DND-41 (cell line): Measurements from ENCODE around the gene SETDB2.

Experiments used
- ATAC-seq: fragments of 200-7000 bp; cut with Tn5 transposase; 3 replicates; pipeline ENCODE4 v1.9.1; 2021; ENCODE audit warnings: low read depth; ENCODE audit not compliant: insufficient read depth
- DNase-seq: peaks from one replicate; pipeline ENCODE4 v3.0.0-alpha.2; 2020
- H2AFZ ChIP-seq: 2 replicates; pipeline ENCODE4 v1.6.0; 2012; ENCODE audit warnings: low read depth, low read length
- H3K27ac ChIP-seq: 2 replicates; pipeline ENCODE4 v1.5.1; 2012; ENCODE audit warnings: low read length, inconsistent platforms
- H3K27me3 ChIP-seq: fragments of 200-600 bp; sonication (generic); 2 replicates; pipeline ENCODE4 v1.6.0; 2012; ENCODE audit warnings: low read length, mild to moderate bottlenecking, inconsistent platforms; ENCODE audit not compliant: insufficient read depth, poor library complexity
- H3K36me3 ChIP-seq: 2 replicates; pipeline ENCODE4 v1.5.1; 2012; ENCODE audit warnings: low read length, inconsistent platforms; ENCODE audit not compliant: insufficient read depth
- H3K4me1 ChIP-seq: 2 replicates; pipeline ENCODE4 v1.5.1; 2012; ENCODE audit warnings: mild to moderate bottlenecking, low read length; ENCODE audit not compliant: insufficient read depth
- H3K4me2 ChIP-seq: 2 replicates; pipeline ENCODE4 v1.6.0; 2012; ENCODE audit warnings: mild to moderate bottlenecking, moderate library complexity, low read length, inconsistent platforms; ENCODE audit not compliant: insufficient read depth
- H3K4me3 ChIP-seq, 2 experiments: fragments of 200-600 bp in 1 of 2; shearing (Covaris generic) in 1 of 2; 2 replicates each; pipeline ENCODE4 v1.5.1; 2012 to 2016; ENCODE audit warnings: inconsistent platforms in 2 of 2, low read length in 2 of 2, mild to moderate bottlenecking in 2 of 2, low read depth in 1 of 2, moderate library complexity in 1 of 2
- H3K79me2 ChIP-seq: 2 replicates; pipeline ENCODE4 v1.6.0; 2012; ENCODE audit warnings: low read length, inconsistent platforms; ENCODE audit not compliant: insufficient read depth
- H3K9ac ChIP-seq: 2 replicates; pipeline ENCODE4 v1.6.0; 2012; ENCODE audit warnings: low read depth, mild to moderate bottlenecking, inconsistent platforms, low read length, moderate library complexity
- H3K9me3 ChIP-seq: 2 replicates; pipeline ENCODE4 v1.5.1; 2012; ENCODE audit warnings: low read length, moderate library complexity, mild to moderate bottlenecking, inconsistent platforms; ENCODE audit not compliant: insufficient read depth, severe bottlenecking
- H4K20me1 ChIP-seq: 2 replicates; pipeline ENCODE4 v1.6.0; 2012; ENCODE audit warnings: low read length; ENCODE audit not compliant: insufficient read depth
- EZH2 ChIP-seq: IDR thresholded peaks from 3 replicates; pipeline ENCODE4 v1.6.1; 2012; ENCODE audit warnings: borderline replicate concordance, low read depth, mild to moderate bottlenecking, moderate library complexity, low read length, inconsistent platforms; ENCODE audit not compliant: severe bottlenecking
- TF ChIP-seq, protein P1 (sequence below): IDR thresholded peaks from 2 replicates; pipeline ENCODE4 v1.5.1; 2012; ENCODE audit warnings: borderline replicate concordance, low read length, moderate library complexity, mild to moderate bottlenecking; ENCODE audit not compliant: poor library complexity, severe bottlenecking; ENCODE audit errors: extremely low read depth

Gene SETDB2

DNA sequence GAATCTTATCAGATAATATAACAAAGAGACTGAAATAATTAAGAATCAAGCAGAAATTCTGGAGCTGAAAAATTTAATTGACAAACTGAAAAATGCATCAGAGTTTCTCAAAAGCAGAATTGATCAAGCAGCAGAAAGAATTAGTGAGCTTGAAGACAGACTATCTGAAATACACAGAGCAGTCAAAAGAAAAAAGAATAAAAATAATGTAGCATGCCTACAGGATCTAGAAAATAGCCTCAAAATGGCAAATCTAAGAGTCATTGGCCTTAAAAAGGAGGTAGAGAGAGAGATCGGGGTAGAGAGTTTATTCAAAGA, 39.4 kb upstream of the SETDB2 start:
- H4K20me1 ChIP-seq = no peaks in the 10 kb centered on the region
- H3K4me3 ChIP-seq = no peak overlapping the region
- DNase-seq = no peak
- H2AFZ ChIP-seq = no peak overlapping the region
- H3K9ac ChIP-seq = no peak overlapping the region
- no peak overlapping the region for H3K4me2 ChIP-seq
- no peak for TF ChIP-seq EZH2
- TF ChIP-seq, protein P1, sequence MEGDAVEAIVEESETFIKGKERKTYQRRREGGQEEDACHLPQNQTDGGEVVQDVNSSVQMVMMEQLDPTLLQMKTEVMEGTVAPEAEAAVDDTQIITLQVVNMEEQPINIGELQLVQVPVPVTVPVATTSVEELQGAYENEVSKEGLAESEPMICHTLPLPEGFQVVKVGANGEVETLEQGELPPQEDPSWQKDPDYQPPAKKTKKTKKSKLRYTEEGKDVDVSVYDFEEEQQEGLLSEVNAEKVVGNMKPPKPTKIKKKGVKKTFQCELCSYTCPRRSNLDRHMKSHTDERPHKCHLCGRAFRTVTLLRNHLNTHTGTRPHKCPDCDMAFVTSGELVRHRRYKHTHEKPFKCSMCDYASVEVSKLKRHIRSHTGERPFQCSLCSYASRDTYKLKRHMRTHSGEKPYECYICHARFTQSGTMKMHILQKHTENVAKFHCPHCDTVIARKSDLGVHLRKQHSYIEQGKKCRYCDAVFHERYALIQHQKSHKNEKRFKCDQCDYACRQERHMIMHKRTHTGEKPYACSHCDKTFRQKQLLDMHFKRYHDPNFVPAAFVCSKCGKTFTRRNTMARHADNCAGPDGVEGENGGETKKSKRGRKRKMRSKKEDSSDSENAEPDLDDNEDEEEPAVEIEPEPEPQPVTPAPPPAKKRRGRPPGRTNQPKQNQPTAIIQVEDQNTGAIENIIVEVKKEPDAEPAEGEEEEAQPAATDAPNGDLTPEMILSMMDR = no peak
- no peaks in the 10 kb centered on the region for H3K4me1 ChIP-seq
- no peaks in the 10 kb centered on the region for H3K79me2 ChIP-seq
- H3K27me3 ChIP-seq = no peaks in the 10 kb centered on the region
- ATAC-seq = no peak
- H3K9me3 ChIP-seq = no peaks in the 10 kb centered on the region
- no peaks in the 10 kb centered on the region for H3K36me3 ChIP-seq
- no peak overlapping the region for H3K27ac ChIP-seq

DNA sequence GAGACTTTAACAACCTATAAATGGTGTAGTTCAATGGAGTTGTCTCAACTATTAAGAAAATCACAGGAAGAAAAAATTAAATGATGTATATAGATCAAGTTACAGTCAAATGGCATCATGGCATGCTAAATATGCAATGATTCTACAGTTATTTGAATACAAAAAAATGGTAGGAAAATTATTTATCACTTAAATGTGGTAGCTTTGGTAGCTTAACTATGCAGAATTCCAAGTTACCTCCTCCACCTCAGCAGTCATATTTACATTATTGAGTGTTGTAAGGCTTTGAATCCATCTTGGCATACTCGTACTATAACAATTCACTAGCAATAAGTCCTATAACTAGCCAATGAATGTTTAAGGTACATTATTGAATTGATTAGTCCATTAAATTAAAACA, 37.0 kb upstream of the SETDB2 start:
- H3K4me1 ChIP-seq = no peaks in the 10 kb centered on the region
- no peak overlapping the region for H3K4me2 ChIP-seq
- H2AFZ ChIP-seq = no peak overlapping the region
- H3K9ac ChIP-seq = no peak overlapping the region
- no peaks in the 10 kb centered on the region for H4K20me1 ChIP-seq
- no peak for TF ChIP-seq EZH2
- TF ChIP-seq, protein P1 = no peak
- no peak overlapping the region for H3K4me3 ChIP-seq
- no peaks in the 10 kb centered on the region for H3K36me3 ChIP-seq
- H3K27me3 ChIP-seq = no peaks in the 10 kb centered on the region
- DNase-seq = no peak
- H3K27ac ChIP-seq = no peak overlapping the region
- no peak for ATAC-seq
- no peaks in the 10 kb centered on the region for H3K9me3 ChIP-seq
- H3K79me2 ChIP-seq = no peaks in the 10 kb centered on the region

DNA sequence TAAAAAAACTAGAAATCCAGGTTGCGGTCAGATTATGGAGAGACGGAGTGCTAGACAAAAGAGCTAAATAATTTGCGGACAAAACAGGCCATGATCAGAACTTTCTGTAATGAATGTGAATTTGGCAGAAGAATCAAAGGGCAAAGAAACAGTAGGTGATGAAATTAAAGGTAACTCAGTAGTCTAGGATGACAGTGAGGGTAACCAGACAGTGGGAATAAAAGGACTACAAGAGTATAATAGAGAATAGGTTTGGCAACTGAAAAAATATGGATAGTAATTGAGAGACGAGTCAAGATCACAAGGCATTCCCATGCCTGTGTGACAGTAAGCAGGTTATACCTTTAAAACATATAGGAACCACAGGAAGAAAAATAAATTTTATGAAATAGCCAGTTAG, 36.1 kb upstream of the SETDB2 start:
- no peak for TF ChIP-seq EZH2
- TF ChIP-seq, protein P1 = no peak
- Histone ChIP-seq H3K27me3 (no peaks in the 10 kb centered on the region), H3K36me3 (no peaks in the 10 kb centered on the region), H3K79me2 (no peaks in the 10 kb centered on the region), H3K4me2 (no peak overlapping the region), H3K27ac (no peak overlapping the region), H3K4me1 (no peaks in the 10 kb centered on the region), H4K20me1 (no peaks in the 10 kb centered on the region), H3K4me3 (no peak overlapping the region), H2AFZ (no peak overlapping the region), H3K9ac (no peak overlapping the region), H3K9me3 (no peaks in the 10 kb centered on the region)
- DNase-seq (no peak), ATAC-seq (no peak)

DNA sequence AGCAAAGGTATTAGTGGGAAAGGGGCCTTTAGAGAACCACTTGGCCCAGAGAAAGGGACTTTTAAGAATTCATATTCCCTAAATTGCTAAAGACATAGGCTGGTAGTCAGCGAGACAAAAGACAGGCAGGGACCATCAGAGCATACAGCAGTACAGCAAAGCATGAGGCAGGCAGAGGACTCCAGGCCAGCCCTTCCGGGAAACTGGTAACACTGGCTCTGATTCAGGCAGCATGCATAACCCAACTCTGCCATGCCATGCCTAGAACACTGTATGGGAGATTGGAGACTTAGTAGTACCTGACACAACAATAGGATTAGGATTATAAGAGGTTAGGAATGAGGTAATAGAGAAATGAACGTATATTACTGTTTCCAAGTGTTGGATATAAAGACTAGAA, 35.1 kb upstream of the SETDB2 start:
- DNase-seq = no peak
- H3K4me1 ChIP-seq = no peaks in the 10 kb centered on the region
- no peak overlapping the region for H3K27ac ChIP-seq
- no peak overlapping the region for H2AFZ ChIP-seq
- no peak overlapping the region for H3K4me2 ChIP-seq
- ATAC-seq = no peak
- no peaks in the 10 kb centered on the region for H3K79me2 ChIP-seq
- no peaks in the 10 kb centered on the region for H3K36me3 ChIP-seq
- no peak for TF ChIP-seq EZH2
- TF ChIP-seq, protein P1 = no peak
- no peak overlapping the region for H3K9ac ChIP-seq
- H3K4me3 ChIP-seq = no peak overlapping the region
- H3K27me3 ChIP-seq = no peaks in the 10 kb centered on the region
- no peaks in the 10 kb centered on the region for H3K9me3 ChIP-seq
- H4K20me1 ChIP-seq = no peaks in the 10 kb centered on the region
